OCI-M2 (cell line): ENCODE data around the gene LRG1.
"Not testable (repeated sequence)": the region's sequence is repeated elsewhere in the genome, so short reads cannot be mapped to it uniquely, and the experiment has no call there.

Source experiments
- DNase-seq: peaks from one replicate; lab custom pipeline; 2025; ENCODE audit not compliant: unreplicated experiment; lab: John Stamatoyannopoulos, UW

LRG1 gene

GRCh38 chr19:4553092-4553695 is 13.4 kb upstream of the LRG1 start:
- no peak for DNase-seq

DNA sequence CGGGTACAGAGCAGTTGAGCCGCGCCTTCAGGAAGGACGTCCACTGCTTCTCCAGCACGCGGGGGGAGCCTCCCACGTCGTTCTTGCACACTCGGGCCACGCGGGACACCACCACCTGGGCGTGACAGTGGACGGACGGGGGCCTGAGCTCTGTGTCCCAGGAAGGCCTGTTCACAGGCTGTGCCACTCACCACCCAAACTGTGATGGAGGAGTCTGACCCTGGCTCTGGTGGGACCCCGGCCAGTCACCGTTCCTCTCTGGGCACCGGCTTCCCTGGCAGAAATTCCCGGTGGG is 12.6 kb upstream of the LRG1 start:
- no peak for DNase-seq

GRCh38 chr19:4550479-4551050 is 10.7 kb upstream of the LRG1 start:
- no peak for DNase-seq

- DNase-seq, result no peak
Measured at GRCh38 chr19:4550018-4550417, 10.2 kb upstream of the LRG1 start.

GRCh38 chr19:4548238-4548584 is 8.4 kb upstream of the LRG1 start:
- no peak for DNase-seq

DNA sequence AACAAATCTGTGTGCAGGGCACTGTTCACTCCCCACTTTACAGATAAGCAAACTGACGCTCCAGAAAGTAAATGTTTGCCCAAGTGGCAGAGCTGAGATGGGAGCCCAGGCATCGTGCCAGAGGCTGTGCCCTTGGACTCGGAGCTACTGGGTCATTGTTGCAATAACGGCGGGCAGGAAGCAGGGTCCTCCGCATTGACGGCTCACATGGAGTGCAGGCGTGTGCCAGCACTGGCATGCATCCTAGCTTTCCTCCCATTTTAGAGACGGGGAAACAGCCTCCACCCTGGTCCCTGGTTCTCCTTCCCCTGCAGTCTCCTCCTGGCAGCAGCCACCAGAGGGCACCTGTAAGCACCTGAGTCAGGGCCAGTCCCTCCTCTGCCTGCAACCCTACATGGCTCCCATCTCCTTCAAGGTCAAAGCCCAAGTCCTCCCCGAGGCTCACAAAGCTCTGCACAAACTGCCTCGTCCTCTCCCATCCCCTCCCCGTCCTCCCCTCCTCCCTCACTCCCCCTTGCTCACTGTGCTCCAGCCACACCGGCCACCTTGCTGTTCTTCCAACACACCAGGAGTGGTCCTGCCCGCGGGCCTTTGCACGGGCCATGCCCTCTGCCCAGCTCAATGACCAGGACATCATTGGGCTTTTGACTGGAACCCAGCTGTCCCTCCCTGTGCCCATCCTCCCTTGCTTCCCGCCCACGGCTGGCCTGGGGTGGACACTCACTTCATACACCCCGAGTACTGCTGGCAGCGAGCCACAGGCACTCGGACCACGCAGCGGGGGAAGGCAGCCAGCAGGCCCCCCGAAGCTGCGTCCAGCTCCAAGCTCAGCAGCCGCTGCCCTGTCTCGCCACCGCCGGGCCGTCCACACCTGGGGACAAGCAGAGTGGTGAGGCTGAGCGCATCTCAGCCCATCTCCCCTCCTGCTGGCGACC is 7.7 kb upstream of the LRG1 start:
- no peak for DNase-seq

DNA sequence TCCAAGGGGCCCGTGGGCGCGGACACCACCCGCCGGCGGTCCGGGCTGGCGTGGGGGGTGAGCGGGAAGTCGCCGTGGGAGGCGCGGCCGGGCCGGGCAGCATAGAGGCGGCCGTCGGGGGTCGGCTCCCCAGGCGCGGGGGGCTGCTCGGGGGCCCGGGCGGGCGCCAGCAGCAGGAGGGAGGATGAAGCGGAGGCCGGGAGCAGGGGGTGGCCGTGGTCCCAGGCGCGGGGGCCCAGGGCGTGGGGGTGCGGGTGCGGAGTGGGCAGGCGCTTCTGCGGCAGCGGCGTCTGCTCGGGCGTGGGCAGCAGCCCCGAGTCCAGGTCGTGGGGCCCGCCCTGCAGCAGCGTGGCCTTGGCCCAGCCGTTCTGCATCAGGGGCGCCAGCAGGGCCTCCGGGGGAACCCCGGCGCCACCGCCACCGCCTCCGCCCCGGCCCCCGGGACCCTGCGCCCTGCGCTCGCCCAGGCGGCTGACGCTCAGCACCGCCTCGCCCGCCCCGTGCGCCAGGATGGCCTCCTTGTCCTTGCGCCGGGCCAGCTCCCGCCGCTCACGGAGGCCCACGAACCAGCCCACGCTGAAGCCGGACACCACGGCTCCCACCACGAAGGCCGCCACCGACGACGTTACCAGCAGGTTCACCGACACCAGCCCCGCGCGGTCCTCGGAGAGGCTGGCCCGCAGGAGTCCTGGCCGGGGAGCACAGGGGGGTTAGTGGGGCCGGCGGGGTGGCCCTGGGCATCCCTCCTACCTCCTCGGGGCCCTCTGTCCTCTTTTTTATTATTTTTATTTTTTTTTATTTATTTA is 4.2 kb upstream of the LRG1 start:
- no peak for DNase-seq

DNA sequence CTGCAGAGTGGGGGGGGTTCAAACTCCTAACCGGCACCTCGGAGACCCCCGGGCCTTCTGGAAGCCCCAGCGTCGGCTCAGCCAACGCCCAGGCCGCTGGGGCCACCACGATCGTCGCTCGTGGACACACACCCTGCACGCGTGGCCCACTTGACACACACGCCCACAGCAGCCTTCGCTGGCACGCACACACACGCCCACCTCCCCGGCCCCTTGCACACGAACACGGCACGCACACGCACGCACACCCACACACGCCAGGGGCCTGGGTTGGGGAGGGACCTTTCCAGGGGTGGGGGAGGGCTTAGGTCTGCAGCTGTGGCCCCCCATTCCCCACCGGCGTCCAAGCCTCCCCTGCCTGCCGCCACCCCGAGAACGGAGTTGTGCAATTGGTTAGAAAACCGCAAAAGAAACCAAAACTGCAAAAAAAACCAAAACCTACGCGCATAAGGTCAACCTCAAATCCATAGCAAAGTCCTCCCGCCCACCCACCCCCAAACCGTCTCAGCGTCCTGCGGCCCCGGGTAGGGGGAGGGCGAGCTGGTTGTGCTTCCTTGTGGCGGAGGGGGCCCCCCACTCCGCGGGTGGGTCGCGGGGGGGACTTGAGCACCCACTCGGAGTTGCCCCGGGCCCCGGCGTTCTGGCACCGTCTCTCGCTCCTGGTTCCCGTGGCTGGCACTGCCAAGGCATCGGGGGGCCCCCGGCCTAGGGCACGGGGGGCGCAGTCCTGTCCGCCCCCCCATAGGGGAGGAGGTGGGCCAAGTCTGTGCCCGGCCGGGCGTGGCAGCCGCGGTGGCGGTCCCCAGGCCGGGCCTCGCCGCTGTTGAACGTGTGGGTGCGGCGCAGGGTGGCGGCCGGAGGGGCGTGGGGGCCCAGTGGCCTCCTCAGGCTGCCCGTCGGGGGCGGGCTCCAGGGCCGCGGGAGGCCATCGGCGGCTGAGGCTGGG is 3.3 kb upstream of the LRG1 start:
- DNase-seq, result no peak

DNA sequence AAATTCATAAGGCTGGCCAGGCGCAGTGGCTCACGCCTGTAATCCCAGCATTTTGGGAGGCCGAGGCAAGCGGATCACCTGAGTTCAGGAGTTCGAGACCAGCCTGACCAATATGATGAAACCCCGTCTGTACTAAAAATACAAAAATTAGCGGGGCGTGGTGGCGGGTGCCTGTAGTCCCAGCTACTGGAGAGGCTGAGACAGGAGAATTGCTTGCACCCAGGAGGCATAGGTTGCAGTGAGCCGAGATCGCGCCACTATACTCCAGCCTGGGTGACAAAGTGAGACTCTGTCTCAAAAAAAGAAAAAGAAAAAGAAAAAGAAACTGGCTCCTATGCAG is 1.9 kb upstream of the LRG1 start:
- not testable (repeated sequence) for DNase-seq

DNA sequence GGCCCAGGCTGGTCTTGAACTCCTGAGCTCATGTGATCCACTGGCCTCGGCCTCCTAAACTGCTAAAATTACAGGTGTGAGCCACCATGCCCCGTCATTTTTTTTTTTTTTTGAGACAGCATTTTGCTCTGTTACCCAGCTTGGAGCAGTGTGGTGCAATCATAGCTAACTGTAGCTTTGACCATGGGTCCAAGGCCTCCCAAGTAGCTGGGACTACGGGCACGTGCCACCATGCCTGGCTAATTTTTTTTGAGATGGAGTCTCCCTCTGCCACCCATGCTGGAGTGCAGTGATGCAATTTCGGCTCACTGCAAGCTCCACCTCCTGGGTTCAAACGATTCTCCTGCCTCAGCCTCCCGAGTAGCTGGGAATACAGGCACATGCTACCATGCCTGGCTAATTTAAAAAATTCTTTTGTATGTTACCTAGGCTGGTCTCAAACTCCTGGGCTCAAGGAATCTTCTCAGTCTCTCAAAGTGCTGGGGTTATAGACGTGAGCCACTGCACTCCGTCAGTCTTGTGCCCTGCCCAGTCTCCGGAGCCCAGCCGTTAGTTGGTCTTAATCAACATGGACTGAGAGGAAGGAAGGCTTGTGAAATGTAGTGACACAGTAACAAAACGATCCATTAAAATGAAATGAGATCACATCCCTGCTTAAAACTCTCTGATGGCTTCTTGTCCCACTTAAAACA is 1.4 kb upstream of the LRG1 start:
- DNase-seq, result no peak

DNA sequence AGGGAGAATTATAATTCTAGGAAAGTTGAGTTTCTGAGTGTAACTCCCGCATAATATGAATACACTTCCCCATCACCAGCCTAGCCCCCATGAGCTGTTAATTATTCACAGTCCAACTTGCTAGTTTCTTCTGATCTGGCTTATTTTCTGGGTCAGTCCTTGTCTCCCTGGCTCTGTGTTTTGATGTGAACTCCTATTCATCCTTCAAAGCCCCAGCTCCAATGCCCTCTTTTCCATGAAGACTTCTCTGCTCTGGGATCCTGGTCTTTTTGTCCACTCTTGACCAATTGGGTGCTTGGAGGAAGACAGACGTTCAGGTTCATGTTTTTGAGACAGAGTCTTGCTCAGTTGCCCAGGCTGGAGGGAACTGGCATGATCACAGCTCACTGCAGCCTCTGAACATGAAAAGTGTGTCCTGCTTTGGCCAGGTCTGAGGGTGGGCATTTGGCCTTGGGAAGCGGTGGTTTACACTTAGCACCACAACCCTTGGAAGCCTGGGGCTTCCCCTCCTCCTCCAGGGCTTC is 605 bp downstream of the LRG1 start:
- no peak for DNase-seq

DNA sequence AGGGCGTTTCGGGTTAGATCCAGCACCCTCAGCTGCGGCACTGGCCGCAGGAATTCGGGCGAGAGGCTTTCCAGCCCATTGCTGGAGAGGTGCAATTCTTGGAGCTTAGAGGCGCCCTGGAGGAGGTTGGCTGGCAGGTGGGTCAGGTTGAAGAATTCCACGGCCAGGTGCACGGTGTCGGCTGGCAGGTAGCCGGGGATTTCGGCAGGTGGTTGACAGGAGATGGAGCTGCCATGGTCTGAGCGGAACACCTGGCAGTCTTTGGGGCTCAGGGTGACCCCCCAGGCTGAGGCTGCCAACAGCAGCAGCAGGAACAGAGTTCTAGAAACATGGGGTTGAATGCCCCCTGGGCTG is 1.3 kb downstream of the LRG1 start:
- DNase-seq, result no peak

GRCh38 chr19:4537953-4538600 is 1.8 kb downstream of the LRG1 start:
- DNase-seq, result no peak

GRCh38 chr19:4536798-4537197 is 3.0 kb downstream of the LRG1 start:
- DNase-seq, result no peak

DNA sequence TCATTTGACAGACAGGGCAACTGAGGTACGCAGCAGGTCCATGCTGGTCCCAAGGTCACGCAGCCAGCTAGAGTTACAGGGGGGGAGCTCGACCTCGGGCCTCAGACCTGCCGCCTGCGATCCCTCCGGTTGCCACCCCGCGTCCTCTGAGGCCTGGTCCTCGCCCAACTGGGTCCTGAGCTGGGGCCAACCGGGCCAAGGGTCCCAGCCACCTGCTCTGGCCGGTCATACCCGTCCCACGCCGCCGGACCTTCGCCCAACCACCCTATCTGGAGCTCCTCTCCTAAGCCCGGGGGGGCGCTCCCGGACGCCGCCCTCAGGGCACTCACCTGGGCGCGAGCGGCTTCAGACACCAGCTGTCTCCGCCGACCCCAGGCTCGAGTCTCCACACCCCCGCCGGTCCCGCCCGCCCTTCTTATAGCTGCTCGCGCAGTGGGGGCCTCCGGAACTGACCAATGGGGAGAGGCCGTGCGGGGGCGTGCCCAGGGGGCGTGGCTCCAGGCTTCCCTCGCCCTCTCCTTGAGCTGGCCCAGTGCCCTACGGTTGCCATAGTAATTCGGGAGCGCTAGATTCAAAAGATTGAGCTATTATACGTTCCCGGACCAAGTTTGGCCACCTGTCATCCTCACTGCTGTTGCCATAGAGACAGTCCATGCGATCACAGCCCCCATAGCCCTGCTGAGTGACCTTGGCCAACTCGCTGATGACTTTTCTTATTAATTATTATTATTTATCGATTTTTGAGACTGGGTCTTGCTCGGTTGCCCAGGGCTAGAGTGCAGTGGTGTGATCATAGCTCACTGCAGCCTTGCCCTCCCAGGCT is 4.8 kb downstream of the LRG1 start, which contains the start of gene PLIN5:
TSS of gene PLIN5 (minus strand) at position 389 of the 823 bp plus-strand sequence. CDS start 1,150 bp downstream, outside the sequence.
- DNase-seq, result no peak

GRCh38 chr19:4533835-4534424 is 5.9 kb downstream of the LRG1 start:
- DNase-seq, result no peak

DNA sequence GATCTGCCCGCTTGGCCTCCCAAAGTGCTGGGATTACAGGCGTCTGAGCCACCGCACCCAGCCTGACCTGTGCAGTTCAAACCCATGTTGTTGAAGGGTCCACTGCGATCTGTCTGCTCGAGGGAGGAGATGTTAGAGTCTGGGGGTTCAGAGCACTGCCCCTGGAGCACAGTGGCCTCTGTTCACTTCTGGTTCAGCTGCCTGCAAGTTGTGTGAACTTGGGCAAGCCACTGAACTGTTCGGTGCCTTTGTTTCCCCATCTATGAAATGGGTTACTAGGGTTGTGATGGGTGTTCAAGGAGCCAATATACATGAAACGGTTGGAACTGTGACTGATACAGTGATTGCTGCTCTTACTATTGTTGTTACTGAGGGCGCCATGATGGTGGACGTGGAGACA is 6.5 kb downstream of the LRG1 start:
- DNase-seq, result no peak

DNA sequence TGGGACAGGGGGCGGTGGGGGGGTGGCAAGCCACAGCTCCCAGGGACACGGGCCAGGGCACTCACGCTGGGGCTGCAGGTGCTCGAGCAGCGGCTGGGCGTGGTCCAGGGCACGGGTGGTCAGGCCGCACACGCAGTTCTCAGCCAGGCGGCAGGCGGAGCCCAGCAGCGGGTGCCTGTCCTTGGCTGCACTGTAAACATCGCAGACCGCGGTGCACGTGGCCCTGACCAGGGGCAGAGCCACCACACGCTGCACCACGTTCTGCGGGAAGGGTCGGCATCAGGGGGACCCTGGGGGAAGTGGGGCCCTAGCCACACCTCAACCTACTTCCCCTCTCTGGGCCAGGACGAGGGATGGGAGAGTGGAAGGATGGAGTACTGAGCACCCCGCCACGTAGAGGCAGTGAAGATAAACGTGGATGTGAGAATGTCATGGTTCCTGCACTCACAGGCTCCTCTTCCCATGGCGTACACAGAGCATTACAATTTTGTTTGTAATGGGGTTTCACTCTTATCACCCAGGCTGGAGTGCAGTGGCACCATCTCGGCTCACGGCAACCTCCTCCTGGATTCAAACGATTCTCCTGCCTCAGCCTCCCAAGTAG is 8.2 kb downstream of the LRG1 start:
- no peak for DNase-seq
